Fibroblast of villous mesenchyme (primary cell): ENCODE measurements around the gene HEBP1. TPM values are rescaled to one million over a fixed set of nuclear protein-coding genes. Genes with fewer than 3 reads are reported as not detected.

Source experiments
- DNase-seq: peaks from one replicate; pipeline ENCODE4 v3.0.0-alpha.2; 2010; ENCODE audit warnings: low read depth
- H3K4me3 ChIP-seq: 2 replicates; pipeline ENCODE4 v1.5.1; 2011; ENCODE audit warnings: low read depth, mild to moderate bottlenecking, low read length
- total RNA-seq: library from RNA; depleted of rRNA; stranded (reverse); fragments of >200 nt; gene quantifications from 2 replicates; pipeline ENCODE4 v1.2.3, GENCODE V29; 2012
- TF ChIP-seq, protein P1 (sequence below): IDR thresholded peaks from 2 replicates; pipeline ENCODE4 v1.5.1; 2012; ENCODE audit warnings: low read depth, mild to moderate bottlenecking, low read length; ENCODE audit not compliant: insufficient read depth

Gene HEBP1
- total RNA-seq, 1 donor, result 19.9 TPM

GRCh38 chr12:12946686-12947355, 53.2 kb downstream of the HEBP1 start:
- DNase-seq, result no peak
- TF ChIP-seq, protein P1, sequence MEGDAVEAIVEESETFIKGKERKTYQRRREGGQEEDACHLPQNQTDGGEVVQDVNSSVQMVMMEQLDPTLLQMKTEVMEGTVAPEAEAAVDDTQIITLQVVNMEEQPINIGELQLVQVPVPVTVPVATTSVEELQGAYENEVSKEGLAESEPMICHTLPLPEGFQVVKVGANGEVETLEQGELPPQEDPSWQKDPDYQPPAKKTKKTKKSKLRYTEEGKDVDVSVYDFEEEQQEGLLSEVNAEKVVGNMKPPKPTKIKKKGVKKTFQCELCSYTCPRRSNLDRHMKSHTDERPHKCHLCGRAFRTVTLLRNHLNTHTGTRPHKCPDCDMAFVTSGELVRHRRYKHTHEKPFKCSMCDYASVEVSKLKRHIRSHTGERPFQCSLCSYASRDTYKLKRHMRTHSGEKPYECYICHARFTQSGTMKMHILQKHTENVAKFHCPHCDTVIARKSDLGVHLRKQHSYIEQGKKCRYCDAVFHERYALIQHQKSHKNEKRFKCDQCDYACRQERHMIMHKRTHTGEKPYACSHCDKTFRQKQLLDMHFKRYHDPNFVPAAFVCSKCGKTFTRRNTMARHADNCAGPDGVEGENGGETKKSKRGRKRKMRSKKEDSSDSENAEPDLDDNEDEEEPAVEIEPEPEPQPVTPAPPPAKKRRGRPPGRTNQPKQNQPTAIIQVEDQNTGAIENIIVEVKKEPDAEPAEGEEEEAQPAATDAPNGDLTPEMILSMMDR, result no peak
- H3K4me3 ChIP-seq, result no peak overlapping the region

- no peak overlapping the region for H3K4me3 ChIP-seq
- TF ChIP-seq, protein P1, result no peak
- DNase-seq, result no peak
Measured at GRCh38 chr12:12945591-12945990, 54.5 kb downstream of the HEBP1 start.

- no peak overlapping the region for H3K4me3 ChIP-seq
- no peak for DNase-seq
- TF ChIP-seq, protein P1, result no peak
Measured at GRCh38 chr12:12943586-12944260, 56.3 kb downstream of the HEBP1 start.

- no peak overlapping the region for H3K4me3 ChIP-seq
- no peak for DNase-seq
- TF ChIP-seq, protein P1, result no peak
Measured at GRCh38 chr12:12941450-12942350, 58.4 kb downstream of the HEBP1 start.

- H3K4me3 ChIP-seq, result no peak overlapping the region
- TF ChIP-seq, protein P1, result no peak
- no peak for DNase-seq
Measured at GRCh38 chr12:12939888-12940287, 60.2 kb downstream of the HEBP1 start.

GRCh38 chr12:12938541-12938940, 61.5 kb downstream of the HEBP1 start:
- TF ChIP-seq, protein P1, result no peak
- DNase-seq, result no peak
- no peak overlapping the region for H3K4me3 ChIP-seq
